Liver (tissue), 3 donors: ENCODE measurements around the gene FILIP1L.

Experiments
- CTCF ChIP-seq: fragments of 150-350 bp; IDR thresholded peaks from 2 replicates; pipeline ENCODE4 v1.5.1; 2017; ENCODE audit warnings: improper control_type of control experiment, low read depth, low read length; ENCODE audit not compliant: missing input control
- MAX ChIP-seq: IDR thresholded peaks from 2 replicates; pipeline ENCODE4 v1.6.1; 2016; ENCODE audit warnings: antibody characterized with exemption
- RAD21 ChIP-seq, 2 donors: IDR thresholded peaks; 2 replicates each; pipeline ENCODE4 v1.6.1; 2016; ENCODE audit warnings: antibody characterized with exemption in 2 of 2, mild to moderate bottlenecking in 2 of 2
- REST ChIP-seq: IDR thresholded peaks from 2 replicates; pipeline ENCODE4 v1.6.1; 2016; ENCODE audit warnings: antibody characterized with exemption, mild to moderate bottlenecking
- SP1 ChIP-seq: IDR thresholded peaks from 2 replicates; pipeline ENCODE4 v1.6.1; 2018; ENCODE audit warnings: antibody characterized with exemption, mild to moderate bottlenecking
- YY1 ChIP-seq: IDR thresholded peaks from 2 replicates; pipeline ENCODE4 v1.6.1; 2016; ENCODE audit warnings: antibody characterized with exemption, mild to moderate bottlenecking
- donor health status: healthy.
- donor health status: healthy.

- TF ChIP-seq MAX (no peak), SP1 (no peak), CTCF (no peak), REST (no peak), YY1 (no peak), RAD21 (IDR thresholded peaks at IDR 0.05) (no peak)
Observed at GRCh38 chr3:99859825-99860224, 254.5 kb downstream of the FILIP1L start.
